WERI-Rb-1 (cell line): ENCODE measurements around the gene NDUFAF4.

Source experiments
- DNase-seq: peaks from one replicate; pipeline ENCODE4 v3.0.0-alpha.2; 2020
- H3K27ac ChIP-seq: fragments of 250-450 bp; sonication (Bioruptor Pico); 2 replicates; pipeline ENCODE4 v1.5.1; 2020; ENCODE audit warnings: mild to moderate bottlenecking, moderate library complexity
- H3K27me3 ChIP-seq: fragments of 250-450 bp; sonication (Bioruptor Pico); 2 replicates; pipeline ENCODE4 v1.5.1; 2021; ENCODE audit warnings: mild to moderate bottlenecking, low read depth, moderate library complexity; ENCODE audit not compliant: insufficient read depth, severe bottlenecking
- H3K36me3 ChIP-seq: fragments of 250-450 bp; sonication (Bioruptor Pico); 2 replicates; pipeline ENCODE4 v1.5.1; 2020; ENCODE audit warnings: mild to moderate bottlenecking, moderate library complexity
- H3K4me3 ChIP-seq: 2 replicates; pipeline ENCODE4 v1.5.1; 2011; ENCODE audit warnings: low read depth, mild to moderate bottlenecking, control low read depth, low read length
- H3K9me3 ChIP-seq: fragments of 250-450 bp; sonication (Bioruptor Pico); 2 replicates; pipeline ENCODE4 v1.5.1; 2021; ENCODE audit warnings: mild to moderate bottlenecking, moderate library complexity; ENCODE audit not compliant: severe bottlenecking
- CTCF ChIP-seq: IDR thresholded peaks from 2 replicates; pipeline ENCODE4 v1.5.1; 2011; ENCODE audit warnings: low read depth, mild to moderate bottlenecking, control low read depth, inconsistent platforms, low read length

The NDUFAF4 gene

GRCh38 chr6:96861588-96861987, 36.1 kb downstream of the NDUFAF4 start:
- no peak for DNase-seq
- H3K36me3 ChIP-seq, result no peaks in the 10 kb centered on the region
- TF ChIP-seq CTCF, result no peak
- H3K27me3 ChIP-seq, result no peaks in the 10 kb centered on the region
- H3K9me3 ChIP-seq, result peaks cover 2% of the 10 kb centered on the region
- no peak overlapping the region for H3K27ac ChIP-seq
- no peak overlapping the region for H3K4me3 ChIP-seq

GRCh38 chr6:96856856-96857255, 40.8 kb downstream of the NDUFAF4 start:
- TF ChIP-seq CTCF, result no peak
- Histone ChIP-seq H3K36me3 (no peaks in the 10 kb centered on the region), H3K27me3 (no peaks in the 10 kb centered on the region), H3K27ac (no peak overlapping the region), H3K4me3 (no peak overlapping the region), H3K9me3 (peaks cover 2% of the 10 kb centered on the region)
- no peak for DNase-seq

GRCh38 chr6:96853083-96853482, 44.6 kb downstream of the NDUFAF4 start:
- no peak for DNase-seq
- Histone ChIP-seq H3K4me3 (no peak overlapping the region), H3K9me3 (no peaks in the 10 kb centered on the region), H3K36me3 (no peaks in the 10 kb centered on the region), H3K27me3 (no peaks in the 10 kb centered on the region), H3K27ac (no peak overlapping the region)
- no peak for TF ChIP-seq CTCF

DNA sequence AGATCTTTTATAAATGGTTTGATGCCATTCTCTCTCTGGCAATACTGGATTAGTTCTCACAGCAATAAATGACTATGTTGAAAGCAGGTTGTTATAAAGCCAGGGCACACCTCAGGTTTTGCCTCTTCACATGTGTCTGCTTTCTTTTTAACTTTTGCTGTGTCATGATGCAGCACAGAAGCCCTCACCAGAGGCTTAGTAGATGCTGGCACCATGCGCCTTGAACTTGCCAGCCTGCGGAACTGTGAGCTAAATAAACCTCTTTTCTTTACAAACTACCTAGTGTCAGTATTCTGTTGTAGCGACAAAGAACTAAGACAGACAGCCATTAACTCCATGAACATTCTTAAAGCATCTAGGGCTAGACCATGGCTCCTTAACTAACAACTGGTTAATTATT, 45.1 kb downstream of the NDUFAF4 start:
- Histone ChIP-seq H3K27me3 (no peaks in the 10 kb centered on the region), H3K36me3 (no peaks in the 10 kb centered on the region), H3K9me3 (no peaks in the 10 kb centered on the region), H3K27ac (no peak overlapping the region), H3K4me3 (no peak overlapping the region)
- no peak for DNase-seq
- no peak for TF ChIP-seq CTCF

DNA sequence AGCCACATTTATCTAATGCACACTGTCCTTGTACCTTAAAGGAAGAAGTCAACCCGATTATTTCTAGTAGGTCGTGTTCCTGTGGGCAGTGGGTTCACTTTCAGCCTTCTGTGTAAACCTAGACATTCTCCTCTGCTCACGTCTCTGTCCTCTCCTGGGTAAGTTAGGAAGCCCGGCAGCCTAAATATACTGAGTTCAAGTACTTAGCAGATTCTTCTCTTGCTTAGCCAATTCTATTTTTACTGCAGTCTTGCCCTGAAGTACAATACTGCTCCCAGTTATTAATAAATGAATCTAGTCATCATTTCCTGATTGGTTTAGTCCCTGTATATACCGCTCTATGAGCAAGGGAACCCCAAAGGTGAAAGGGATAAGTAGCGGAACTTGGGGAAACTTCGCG, 45.8 kb downstream of the NDUFAF4 start:
- no peak overlapping the region for H3K4me3 ChIP-seq
- H3K27me3 ChIP-seq, result no peaks in the 10 kb centered on the region
- no peaks in the 10 kb centered on the region for H3K36me3 ChIP-seq
- no peaks in the 10 kb centered on the region for H3K9me3 ChIP-seq
- TF ChIP-seq CTCF, result no peak
- no peak for DNase-seq
- H3K27ac ChIP-seq, result no peak overlapping the region

DNA sequence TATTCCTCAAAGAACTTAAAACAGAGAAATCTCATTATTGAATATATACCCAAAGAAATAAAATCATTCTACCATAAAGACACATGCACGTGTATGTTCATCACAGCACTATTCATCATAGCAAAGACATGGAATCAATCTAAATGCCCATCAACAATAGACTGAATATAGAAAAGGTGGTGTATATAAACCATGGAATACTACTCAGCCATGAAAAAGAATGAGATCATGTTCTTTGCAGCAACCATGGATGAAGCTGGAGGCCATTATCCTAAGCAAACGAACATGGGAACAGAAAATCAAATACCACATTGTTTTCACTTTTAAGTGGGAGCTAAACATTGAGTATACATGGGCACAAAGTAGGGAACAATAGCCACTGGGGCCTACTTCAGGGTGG, 48.1 kb downstream of the NDUFAF4 start:
- H3K36me3 ChIP-seq, result no peaks in the 10 kb centered on the region

More for the DNA sequence above, 48.1 kb downstream of the NDUFAF4 start:
- no peaks in the 10 kb centered on the region for H3K27me3 ChIP-seq
- DNase-seq, result no peak
- no peak for TF ChIP-seq CTCF
- H3K4me3 ChIP-seq, result no peak overlapping the region
- peaks cover 4% of the 10 kb centered on the region for H3K9me3 ChIP-seq
- H3K27ac ChIP-seq, result no peak overlapping the region
